Stimulated activated naive CD4-positive, alpha-beta T cell (primary cell): ENCODE results near the gene ZDHHC14.
A peak's percentile ranks its signal among the peaks of the same experiment; 100 is the strongest.

ENCODE experiments used
- DNase-seq, 6 experiments: peaks; one replicate each; lab custom pipeline; 2025; lab: John Stamatoyannopoulos, UW

ZDHHC14 gene

DNA sequence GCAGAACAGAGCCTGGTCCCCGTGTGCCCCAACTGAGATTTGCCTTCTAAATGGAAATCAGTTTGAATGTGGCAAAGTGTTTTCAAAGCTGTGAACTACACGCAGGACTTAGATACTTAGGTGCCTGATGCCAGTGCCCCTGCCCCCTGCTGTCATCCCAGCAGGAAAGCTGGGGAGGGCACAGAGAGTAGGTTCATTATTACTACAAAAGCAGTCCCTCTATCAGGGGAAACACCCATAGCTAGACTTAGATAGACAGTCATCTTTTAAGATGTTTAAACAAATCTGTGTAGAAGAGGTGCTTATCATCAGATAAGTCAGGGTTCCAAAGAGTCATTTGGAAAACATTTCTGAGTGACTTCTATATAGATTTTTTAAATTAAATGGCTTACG lies 287.0 kb downstream of the ZDHHC14 start:
- DNase-seq, result no peak

DNA sequence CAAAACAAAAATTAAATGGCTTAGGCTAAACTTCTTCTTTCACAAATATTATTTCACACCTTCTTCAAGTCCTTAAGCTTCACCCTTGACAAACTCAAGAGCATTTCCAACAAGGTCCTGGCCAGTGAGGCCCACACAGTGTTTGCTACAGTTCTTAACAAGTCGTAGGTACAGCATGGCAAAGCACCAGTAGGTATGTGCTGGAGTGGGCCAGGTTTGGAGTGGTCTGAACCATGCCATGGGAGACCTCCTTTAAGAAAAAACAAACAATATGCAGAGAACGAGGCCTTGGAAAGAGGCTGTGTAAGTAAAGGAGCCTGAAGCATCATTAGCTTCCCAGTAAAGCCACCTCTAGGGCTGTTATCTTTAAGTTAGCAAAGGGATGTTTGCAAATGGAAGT lies 287.7 kb downstream of the ZDHHC14 start:
- no peak for DNase-seq

DNA sequence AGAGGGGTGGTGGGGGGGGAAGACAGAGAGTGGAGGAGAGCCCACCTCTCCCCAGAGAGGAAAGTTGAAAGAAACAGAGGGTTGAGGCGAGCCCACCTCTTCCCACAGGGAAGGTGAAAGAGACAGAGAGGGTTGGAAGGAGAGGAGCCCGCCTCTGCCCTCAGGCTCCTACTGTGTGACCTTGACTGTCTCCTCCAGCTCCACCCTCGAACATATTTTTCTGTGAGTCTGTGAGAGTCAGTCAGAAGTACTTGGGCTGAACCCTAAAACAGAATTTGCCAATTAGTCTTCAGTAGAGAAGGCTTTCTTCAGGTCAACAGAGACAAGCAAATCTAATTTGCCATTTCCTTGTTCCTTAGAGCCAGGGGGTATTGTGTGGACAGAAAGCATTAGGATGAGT lies 288.3 kb downstream of the ZDHHC14 start:
- no peak for DNase-seq

DNA sequence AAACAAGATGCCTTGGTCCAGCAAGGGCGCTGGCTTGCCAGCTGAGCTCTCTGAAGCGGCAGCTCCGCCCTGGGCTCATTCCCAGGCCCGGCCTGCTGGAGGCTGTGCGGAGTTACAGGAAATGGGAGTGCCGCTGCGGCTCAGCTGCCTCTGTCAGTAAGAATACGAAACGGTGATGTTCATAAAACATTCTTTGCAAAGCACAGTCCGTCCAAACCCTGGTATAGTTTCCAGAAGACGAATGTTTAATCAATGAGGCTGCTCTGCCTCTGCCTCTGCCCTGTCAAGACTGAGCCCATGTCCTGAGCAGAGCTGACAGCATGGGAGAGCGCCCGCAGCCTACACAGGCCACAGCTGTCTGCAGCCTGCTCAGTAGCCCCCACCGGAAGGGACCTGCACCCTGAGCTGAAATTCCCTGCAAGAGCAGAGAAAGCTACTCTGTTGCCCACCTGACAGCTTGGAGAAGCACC lies 288.8 kb downstream of the ZDHHC14 start:
- peak in 1 of 6 experiments; percentile 6 for DNase-seq

DNA sequence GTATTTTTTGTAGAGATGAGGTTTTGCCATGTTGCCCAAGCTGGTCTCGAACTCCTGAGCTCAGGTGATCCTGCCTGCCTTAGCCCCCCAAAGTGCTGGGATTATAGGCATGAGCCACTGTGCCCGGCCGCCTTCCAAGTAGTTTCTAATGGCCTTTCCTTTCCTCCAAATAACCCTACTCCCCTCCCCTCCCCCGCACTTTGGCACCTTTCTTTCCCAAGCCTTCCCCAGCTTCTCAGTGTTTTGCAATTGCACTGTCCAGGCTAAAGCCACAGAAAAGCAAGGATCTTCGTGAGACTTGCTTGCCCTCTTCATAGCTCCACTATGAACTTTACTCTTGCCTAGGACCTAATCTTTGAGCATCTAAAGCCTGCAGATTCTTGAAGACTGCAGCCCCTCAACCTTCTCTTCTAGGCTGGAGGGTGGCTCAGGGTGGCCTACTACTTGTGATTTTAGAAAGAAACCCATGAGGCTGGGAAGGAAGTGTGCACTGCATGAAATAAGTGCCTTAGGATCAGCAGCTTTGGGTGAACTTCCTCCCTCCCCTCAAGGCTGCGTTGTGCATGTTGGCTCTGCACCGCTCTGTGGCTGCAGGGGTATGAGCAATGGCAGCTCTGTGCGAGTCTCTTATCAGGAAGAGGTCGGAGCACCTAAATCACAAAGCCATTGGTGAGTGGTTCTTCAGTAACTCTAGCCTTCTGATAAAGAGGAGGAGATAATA lies 289.6 kb downstream of the ZDHHC14 start:
- DNase-seq, result no peak

DNA sequence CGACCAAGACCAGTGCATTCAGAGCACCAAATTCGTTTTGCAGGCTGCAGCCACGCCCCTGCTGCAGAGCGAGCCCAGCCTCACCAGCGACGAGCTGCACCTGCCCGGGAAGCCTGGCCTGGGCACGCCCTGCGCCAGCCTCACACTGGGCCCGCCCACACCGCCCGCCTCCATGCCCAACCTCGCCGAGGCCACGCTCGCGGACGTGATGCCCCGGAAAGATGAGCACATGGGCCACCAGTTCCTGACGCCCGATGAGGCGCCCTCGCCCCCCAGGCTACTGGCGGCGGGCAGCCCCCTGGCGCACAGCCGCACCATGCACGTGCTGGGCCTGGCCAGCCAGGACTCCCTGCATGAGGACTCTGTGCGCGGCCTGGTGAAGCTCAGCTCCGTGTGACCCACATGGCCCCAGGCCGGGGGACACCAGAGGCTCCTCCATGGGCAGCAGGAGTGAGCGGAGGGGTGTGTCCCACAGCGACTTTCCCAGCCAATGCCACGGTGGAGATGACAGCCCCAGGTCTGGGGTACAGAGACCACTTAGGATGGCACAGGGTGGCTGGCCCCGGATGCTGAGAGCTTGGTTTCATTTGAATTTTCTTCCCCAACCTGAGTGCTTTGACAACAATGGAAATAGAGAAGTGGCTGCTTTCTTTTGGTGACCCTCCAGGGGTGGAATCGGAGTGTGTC lies 291.9 kb downstream of the ZDHHC14 start:
- DNase-seq, result no peak

DNA sequence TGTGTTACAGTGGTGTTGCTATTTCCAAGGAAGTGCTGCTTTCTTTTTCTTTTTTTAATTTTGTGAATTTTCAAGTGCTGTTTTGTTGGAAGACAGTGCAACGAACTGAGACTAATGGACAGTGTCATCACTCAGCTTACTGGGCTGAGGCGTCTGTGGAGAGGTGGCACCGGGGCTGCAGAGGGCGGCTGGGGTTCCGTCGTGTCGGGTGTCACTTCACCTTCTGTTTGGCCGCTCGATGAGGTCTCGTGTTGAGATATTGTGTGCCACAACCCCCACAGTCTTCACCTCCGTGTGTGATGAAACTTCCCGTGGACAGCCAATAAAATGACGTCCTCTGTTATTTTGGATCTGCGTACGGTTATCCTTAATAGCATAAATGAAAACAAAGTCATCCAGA lies 292.6 kb downstream of the ZDHHC14 start:
- DNase-seq, result no peak

DNA sequence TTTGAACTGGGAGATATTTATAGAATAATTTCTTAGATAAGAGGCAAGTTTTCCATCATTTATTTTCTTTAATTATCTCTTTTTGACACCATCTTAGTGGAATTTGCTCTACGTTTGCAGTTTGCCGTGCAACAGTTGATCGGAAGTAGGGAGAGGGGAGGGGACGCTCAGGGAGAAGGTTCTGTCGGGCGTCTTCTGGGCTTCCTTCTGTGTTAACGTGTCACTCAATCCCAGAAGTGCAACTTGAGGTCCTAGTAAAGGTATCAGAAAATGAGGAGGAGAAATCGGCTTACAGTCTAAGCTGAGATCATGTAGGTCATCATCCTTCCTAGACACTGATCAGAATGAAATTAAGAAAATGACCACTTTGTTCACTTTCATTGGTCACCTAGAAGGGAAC lies 293.1 kb downstream of the ZDHHC14 start:
- no peak for DNase-seq

DNA sequence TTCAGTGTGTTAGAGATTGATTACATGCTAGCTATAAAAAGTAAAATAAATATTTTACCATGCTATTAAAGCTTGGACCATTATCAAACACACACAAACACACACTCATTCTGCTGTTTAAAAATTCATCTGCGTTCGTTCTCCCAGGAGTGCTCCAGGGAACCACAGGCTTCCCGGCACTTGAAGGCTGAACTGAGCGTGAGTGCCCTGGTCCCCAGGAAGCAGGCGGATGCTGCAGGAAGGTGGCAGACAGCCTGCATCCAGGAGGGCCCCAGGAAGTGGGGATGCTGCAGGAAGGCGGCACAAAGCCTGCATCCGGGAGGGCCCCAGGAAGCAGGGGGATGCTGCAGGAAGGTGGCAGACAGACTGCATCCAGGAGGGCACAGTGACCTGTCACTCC lies 294.8 kb downstream of the ZDHHC14 start:
- DNase-seq, result no peak

DNA sequence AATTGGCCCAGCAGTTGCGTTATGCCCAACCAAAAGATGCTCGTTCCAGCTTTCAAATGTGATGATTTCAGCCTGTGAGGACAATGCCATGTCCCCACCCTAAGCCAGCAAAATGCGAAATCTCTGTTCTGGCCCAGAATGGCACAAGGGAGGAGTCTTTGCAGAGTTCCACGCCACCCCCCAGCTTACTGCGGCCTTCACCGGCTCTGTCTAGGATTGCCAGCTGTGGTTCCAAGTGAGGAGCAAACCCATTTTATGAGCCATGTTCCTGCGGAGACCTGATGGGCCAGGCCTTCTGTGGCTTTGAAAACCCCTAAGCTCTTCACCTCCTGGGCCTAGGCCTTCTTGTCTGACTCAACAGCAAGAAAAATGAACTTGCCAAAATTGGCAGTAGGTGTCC lies 295.3 kb downstream of the ZDHHC14 start:
- DNase-seq, result no peak

DNA sequence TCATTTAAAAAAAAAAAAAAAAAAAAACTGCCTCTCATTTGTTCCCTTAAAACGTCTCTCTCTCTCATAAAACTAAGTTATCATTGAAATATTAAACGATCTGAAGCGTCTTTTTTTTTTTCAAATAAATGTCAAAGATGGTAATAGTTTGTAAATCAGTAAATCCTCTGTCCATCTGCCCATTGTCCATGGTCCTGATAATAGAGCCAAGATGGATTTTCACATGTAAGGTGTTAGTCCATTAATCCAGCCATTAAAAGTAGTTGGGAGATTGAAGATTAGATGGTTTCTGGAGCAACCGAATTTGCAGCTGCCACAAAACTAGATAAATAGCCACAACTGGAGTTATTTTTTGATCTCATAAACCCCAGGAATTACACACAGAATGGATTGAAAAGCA lies 296.2 kb downstream of the ZDHHC14 start:
- no peak for DNase-seq

DNA sequence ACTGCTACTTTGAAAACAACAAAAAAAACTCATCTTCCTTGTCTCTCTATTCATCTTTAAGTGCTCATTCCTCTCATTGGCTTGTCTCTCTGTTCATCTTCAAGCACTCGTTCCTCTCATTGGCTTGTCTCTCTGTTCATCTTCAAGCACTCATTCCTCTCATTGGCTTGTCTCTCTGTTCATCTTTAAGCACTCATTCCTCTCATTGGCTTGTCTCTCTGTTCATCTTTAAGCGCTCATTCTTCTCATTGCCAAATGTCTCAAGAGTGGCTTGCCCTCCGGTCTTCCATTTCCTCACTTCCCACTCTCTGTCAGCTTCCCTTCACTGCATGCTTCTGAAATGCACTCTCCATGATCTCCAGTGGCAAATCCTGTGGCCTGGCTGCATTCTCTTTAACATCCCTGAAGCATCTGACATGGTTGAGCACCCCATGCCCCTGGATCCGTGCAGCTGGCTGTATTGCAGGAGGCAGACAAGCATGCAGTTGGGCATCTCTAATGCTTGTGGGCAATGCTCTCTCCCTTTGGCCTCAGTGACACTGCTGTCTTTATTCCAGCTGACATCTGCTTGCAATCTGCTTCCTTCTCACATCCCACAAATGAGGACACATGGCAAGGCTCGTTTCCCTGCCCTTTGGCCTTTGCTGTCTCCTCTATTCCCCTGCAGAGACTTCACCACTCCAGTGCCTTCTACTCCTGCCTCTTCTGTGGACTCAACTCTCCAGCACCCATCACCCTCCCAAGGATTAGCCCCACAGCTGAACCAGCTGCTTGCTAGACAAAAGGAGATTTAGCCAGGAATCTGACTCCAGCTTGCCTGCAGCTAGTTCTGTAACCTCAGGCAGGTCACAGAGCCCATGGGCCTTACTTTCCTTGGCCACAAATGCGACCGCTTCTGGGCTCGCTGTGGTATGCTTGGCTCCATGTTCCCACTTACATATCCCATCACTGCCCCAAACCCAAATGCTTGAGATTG lies 298.9 kb downstream of the ZDHHC14 start:
- no peak for DNase-seq

DNA sequence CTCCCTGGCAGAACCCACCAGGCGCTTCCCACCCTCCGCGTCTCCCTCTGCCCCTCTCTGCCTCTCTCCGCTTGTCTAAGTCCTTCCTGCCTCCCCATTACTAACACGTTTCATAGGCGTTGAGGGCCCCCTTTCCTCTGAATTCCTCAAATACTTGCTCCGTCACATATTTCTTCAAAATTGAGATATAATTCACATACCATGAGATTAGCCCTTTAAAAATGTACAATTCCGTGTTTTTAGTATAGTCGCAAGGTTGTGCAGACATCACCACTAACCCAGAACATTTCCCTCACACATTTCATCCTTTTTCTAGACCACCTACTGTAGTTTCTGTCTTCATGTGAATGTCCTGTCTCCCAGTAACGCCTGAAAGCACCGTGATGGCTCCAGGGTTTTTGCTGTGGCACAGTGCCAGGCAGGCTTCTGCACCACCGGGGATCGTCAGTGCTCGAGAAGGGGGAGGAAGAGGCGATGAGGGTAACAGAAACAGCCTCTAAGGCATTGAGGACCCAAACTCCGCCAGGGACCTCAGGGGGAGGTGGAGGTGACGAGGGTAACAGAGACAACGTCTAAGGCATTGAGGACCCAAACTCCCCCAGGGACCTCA lies 300.2 kb downstream of the ZDHHC14 start:
- DNase-seq, result no peak

DNA sequence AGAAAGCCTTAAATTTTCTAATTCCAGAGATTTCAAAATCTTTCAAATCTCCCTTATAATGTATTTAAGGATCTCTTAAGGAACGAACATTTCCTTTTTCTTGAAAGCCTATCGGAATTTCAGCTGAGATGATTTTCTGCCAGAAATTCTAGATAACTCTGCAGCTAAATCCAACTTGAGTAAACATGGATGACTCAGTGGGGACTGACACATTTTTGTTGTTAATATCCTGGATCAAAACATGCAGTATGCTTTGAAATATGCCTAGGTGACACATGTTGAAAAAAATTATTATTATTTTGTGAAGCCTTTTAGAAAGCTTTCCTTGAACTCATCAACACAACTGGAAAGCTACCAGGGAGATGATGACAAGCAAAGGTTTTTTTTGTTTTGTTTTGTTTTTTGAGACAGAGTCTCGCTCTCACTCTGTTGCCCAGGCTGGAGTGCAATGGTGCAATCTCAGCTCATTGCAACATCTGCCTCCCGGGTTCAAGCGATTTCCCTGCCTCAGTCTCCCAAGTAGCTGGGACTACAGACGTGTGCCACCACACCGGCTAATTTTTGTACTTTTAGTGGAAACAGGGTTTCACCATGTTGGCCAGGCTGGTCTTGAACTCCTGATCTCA lies 302.0 kb downstream of the ZDHHC14 start:
- DNase-seq, result no peak

DNA sequence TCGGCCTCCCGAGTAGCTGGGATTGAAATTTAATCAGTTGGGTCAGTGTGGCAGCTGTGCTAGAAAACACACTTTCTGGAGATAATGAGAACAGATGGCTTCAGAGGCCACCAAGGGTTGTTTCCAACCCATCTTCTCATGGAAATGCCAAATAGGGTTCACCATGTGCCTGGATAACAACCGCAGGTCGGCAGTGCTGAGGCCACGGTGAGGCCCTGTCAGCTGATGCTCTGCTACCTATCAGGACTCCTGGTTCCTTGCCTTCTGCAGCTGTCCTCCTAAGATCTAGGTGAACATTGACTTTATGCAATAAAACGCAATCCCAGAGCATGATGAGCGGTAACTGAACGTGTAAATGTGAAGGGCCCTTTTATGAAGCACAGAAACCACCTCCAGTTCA lies 302.7 kb downstream of the ZDHHC14 start:
- DNase-seq, result no peak

DNA sequence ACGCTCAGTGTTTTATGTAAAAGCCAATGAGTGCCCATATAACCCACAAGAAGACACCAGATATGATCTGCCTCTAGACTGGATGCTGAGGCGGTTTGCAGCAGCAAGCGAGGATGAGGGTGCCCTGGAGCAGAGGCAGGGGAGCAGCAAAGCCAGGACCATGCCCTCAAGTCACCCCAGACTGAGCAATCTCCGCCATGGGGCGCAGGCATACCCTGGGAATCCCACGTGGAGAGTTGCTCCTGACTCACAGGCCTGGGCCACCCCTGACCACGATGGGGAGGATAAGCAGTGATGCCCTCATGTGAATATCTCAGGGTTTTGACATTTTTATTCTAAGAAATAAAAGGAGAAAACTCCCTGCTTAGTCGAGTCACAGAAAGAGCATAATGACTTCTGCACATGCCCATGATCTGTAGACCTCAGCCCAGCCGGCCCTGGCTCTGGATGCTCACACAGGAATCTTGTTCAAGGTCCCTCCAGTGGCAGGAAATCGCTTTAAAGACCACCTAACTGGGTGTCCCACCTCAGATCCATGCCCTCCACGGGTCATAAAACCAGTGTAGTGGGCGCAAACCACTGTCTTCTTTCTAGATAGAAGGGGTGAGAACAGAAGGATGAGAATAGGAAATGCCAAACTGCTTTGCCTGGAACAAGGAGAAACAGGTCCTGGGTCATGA lies 303.8 kb downstream of the ZDHHC14 start:
- no peak for DNase-seq

DNA sequence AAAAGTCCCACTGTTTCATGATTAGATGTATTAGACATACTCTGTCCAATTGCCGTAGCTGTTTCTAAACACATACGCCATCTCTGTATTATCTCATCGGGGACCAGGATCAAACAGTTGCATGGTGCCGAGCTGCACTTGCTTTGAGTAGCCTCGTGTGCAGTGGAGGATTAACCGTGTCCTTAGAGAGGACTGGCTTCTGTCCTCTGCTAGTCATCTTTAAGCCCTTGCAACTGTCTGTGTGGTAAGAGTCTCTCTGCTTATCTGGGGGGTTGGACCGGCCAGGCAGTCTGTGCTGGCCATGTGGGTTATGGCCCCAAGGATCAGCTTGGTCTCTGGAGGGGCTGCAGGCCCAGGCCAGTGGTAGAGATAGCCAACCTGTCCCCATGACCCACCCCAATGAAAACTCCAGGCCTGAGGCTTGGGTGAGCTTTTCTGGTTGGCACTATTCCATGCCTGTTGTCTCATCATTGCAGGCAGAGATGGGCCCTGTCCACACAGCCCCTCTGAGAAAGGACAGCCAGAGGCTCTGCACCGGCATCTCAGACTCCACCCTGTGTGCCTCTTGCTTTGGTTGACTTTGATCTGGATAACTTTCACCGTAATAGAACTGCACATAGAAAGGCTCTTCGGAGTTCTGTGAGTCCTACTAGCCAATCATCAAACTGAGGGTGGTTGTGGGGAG lies 304.7 kb downstream of the ZDHHC14 start:
- DNase-seq, result no peak

DNA sequence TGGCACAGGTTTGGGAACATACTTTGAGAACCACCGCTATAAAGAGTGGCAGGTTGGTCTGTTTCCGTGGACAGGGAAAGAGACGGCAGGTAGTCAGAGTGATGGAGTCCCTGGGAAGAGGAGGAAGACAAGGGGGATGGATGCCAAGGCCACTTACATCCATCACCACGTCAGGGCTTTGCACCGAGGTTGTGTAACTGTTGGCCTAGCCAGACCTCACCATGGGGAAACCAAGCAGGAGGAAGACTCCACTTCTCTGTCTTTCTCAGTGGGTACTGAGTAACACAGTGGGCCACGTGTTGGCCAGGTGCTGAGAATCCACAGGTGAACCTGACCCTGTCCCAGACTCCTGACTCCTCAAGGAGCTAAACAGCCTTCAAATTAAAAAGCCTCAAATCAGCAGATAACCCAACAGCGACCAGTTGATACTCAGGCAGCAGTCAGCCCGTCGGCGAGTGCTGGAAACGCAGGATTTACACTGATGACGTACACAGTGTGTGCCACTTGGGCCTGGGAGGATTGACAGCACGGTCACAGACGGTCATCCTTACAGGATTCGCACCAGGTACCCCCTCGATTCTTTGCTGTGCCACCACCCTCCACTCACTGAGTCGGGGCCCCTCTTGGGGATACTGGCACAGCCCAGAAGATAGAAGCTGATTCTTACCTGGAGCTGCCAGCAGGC lies 307.4 kb downstream of the ZDHHC14 start:
- no peak for DNase-seq

DNA sequence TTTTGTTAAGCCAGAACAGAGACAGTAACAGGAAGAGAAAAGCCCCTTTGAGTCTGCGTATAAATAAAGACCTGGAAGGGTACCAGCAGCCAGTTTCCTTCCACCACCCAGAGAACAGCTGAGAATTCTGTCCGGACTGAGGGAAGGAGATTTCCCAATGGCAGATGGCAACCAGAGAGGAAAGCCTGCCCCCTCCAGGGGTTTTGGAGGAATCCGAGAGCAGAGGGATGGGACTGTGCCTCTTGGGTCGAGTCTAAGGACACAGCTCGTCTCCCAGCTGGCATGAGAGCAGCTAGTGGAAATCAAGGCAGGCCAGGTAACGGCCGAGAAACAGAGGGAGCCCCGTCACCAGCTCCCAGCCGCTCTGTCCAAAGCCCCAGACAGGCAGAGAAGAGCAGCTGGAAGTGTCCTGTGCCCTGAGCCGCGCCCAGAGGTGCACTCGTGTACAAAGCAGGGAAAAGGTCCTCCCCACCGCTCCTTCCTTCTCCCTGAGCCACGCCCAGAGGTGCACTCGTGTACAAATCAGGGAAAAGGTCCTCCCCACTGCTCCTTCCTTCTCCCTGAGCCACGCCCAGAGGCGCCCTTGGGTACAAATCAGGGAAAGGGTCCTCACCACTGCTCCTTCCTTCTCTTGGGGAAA lies 308.1 kb downstream of the ZDHHC14 start:
- DNase-seq, result no peak
